OCI-LY1 (cell line): ENCODE measurements around the gene DEFB110.

Experiments
- H2AFZ ChIP-seq: fragments of 200-600 bp; sonication (generic), shearing (Covaris generic); 2 replicates; pipeline ENCODE4 v1.6.0; 2014; ENCODE audit warnings: antibody characterized with exemption, mild to moderate bottlenecking, low read length
- H3F3A ChIP-seq: fragments of 200-600 bp; sonication (generic), shearing (Covaris generic); 2 replicates; pipeline ENCODE4 v1.6.0; 2014; ENCODE audit warnings: mild to moderate bottlenecking, antibody characterized with exemption, low read length, moderate library complexity; ENCODE audit not compliant: insufficient read depth
- H3K27ac ChIP-seq: fragments of 200-600 bp; sonication (generic); 2 replicates; pipeline ENCODE4 v1.5.1; 2014; ENCODE audit warnings: low read length, mixed run types, mild to moderate bottlenecking, low read depth; ENCODE audit not compliant: poor library complexity, severe bottlenecking
- H3K27me3 ChIP-seq: fragments of 200-600 bp; sonication (generic); 2 replicates; pipeline ENCODE4 v1.6.0; 2014; ENCODE audit warnings: antibody characterized with exemption, mild to moderate bottlenecking, low read length, moderate library complexity; ENCODE audit not compliant: insufficient read depth
- H3K36me3 ChIP-seq: fragments of 200-600 bp; sonication (generic); 2 replicates; pipeline ENCODE4 v1.6.1; 2014; ENCODE audit warnings: mild to moderate bottlenecking, antibody characterized with exemption, low read length, moderate library complexity, mixed read lengths; ENCODE audit not compliant: insufficient read depth
- H3K4me1 ChIP-seq: fragments of 200-600 bp; sonication (generic); 2 replicates; pipeline ENCODE4 v1.5.1; 2014; ENCODE audit warnings: mild to moderate bottlenecking, low read length, moderate library complexity; ENCODE audit not compliant: insufficient read depth, severe bottlenecking
- H3K4me2 ChIP-seq: fragments of 200-600 bp; sonication (generic), shearing (Covaris generic); 2 replicates; pipeline ENCODE4 v1.6.1; 2014; ENCODE audit warnings: low read length
- H3K4me3 ChIP-seq: fragments of 200-600 bp; sonication (generic); 2 replicates; pipeline ENCODE4 v1.5.1; 2014; ENCODE audit warnings: low read length, low read depth, mild to moderate bottlenecking, mixed read lengths; ENCODE audit not compliant: poor library complexity, severe bottlenecking
- H3K79me2 ChIP-seq: fragments of 200-600 bp; shearing (Covaris generic); 2 replicates; pipeline ENCODE4 v1.6.1; 2016; ENCODE audit warnings: mixed run types, low read length, mixed read lengths; ENCODE audit not compliant: insufficient read depth
- H3K9ac ChIP-seq: fragments of 200-600 bp; sonication (generic), shearing (Covaris generic); 2 replicates; pipeline ENCODE4 v1.6.1; 2014; ENCODE audit warnings: mild to moderate bottlenecking, low read length, mixed read lengths
- H3K9me2 ChIP-seq: fragments of 200-600 bp; sonication (generic), shearing (Covaris generic); 2 replicates; pipeline ENCODE4 v1.6.1; 2014; ENCODE audit warnings: low read depth, mild to moderate bottlenecking, low read length, mixed read lengths
- H3K9me3 ChIP-seq: fragments of 200-600 bp; shearing (Covaris generic); 2 replicates; pipeline ENCODE4 v1.6.1; 2014; ENCODE audit warnings: low read length, mixed read lengths
- H4K20me1 ChIP-seq: fragments of 200-600 bp; sonication (generic), shearing (Covaris generic); 2 replicates; pipeline ENCODE4 v1.6.0; 2016; ENCODE audit warnings: mild to moderate bottlenecking, low read length; ENCODE audit not compliant: insufficient read depth
- EZH2 ChIP-seq: fragments of 200-600 bp; sonication (generic), shearing (Covaris generic); IDR thresholded peaks from 2 replicates; pipeline ENCODE4 v1.8.0; 2017; ENCODE audit warnings: borderline replicate concordance, mixed run types, mild to moderate bottlenecking, antibody characterized with exemption, low read length, moderate library complexity, mixed read lengths
- TF ChIP-seq, protein P1 (sequence below): fragments of 200-600 bp; sonication (generic), shearing (Covaris generic); IDR thresholded peaks from 2 replicates; pipeline ENCODE4 v1.5.1; 2017; ENCODE audit warnings: mild to moderate bottlenecking, antibody characterized with exemption, low read length, moderate library complexity, mixed read lengths

The DEFB110 gene

DNA sequence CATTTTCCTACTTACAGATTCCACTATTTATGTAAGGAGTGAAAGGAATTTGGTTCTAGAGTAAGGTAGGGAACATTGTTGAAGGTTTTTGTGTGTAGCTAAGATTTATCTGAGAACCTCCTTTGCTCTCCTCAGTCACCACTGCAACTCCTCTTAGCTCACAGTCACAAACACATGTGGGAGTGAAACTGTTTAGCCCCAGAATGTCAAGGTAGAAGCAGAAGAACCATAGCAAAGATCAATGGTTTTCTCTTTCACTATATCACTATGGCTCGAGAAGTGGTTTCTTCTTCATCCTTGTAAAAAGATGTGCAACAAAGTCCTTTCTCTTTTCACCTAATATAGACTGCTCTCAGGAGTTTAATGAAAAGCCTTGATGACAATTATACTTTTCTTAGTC, 34.4 kb upstream of the DEFB110 start:
- Histone ChIP-seq H3K9ac (no peak overlapping the region), H3K27me3 (no peaks in the 10 kb centered on the region), H3K9me2 (no peaks in the 10 kb centered on the region), H3K36me3 (no peaks in the 10 kb centered on the region), H3K4me1 (no peaks in the 10 kb centered on the region), H3K4me2 (no peak overlapping the region), H3K79me2 (no peaks in the 10 kb centered on the region), H2AFZ (no peak overlapping the region), H3K4me3 (no peak overlapping the region), H3K27ac (no peak overlapping the region), H3K9me3 (no peaks in the 10 kb centered on the region), H3F3A (no peaks in the 10 kb centered on the region), H4K20me1 (no peaks in the 10 kb centered on the region)
- TF ChIP-seq, protein P1, sequence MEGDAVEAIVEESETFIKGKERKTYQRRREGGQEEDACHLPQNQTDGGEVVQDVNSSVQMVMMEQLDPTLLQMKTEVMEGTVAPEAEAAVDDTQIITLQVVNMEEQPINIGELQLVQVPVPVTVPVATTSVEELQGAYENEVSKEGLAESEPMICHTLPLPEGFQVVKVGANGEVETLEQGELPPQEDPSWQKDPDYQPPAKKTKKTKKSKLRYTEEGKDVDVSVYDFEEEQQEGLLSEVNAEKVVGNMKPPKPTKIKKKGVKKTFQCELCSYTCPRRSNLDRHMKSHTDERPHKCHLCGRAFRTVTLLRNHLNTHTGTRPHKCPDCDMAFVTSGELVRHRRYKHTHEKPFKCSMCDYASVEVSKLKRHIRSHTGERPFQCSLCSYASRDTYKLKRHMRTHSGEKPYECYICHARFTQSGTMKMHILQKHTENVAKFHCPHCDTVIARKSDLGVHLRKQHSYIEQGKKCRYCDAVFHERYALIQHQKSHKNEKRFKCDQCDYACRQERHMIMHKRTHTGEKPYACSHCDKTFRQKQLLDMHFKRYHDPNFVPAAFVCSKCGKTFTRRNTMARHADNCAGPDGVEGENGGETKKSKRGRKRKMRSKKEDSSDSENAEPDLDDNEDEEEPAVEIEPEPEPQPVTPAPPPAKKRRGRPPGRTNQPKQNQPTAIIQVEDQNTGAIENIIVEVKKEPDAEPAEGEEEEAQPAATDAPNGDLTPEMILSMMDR = no peak
- TF ChIP-seq EZH2 = no peak

DNA sequence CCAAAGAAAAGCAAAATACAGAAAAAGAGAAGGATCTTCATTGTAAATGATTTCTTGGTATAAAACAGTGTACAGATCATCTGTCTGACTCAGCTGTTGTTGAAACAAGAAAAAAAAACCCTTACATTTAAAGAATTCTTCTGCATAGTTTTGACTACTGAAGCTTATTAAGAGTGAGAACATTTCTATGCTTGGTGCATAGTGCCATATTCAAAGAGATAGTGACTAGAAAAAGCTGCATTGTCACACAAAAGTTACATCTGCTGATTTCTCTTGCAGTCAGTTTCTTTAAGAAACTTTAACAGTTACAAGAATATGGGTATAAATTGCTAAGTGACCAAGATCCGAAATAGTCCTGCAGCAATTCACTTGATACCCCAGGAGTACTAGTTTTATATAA, 28.0 kb upstream of the DEFB110 start, which contains the start of gene DEFB112:
DEFB112 (minus strand) TSS at position 101 of the 400 bp plus-strand sequence; CDS start at position 41, 60 bp downstream.
- no peak within 1 kb of the TSS for H3K27ac ChIP-seq
- no peak for TF ChIP-seq EZH2
- TF ChIP-seq, protein P1 = no peak
- no peaks in the 10 kb centered on the region for H3K9me3 ChIP-seq

DNA sequence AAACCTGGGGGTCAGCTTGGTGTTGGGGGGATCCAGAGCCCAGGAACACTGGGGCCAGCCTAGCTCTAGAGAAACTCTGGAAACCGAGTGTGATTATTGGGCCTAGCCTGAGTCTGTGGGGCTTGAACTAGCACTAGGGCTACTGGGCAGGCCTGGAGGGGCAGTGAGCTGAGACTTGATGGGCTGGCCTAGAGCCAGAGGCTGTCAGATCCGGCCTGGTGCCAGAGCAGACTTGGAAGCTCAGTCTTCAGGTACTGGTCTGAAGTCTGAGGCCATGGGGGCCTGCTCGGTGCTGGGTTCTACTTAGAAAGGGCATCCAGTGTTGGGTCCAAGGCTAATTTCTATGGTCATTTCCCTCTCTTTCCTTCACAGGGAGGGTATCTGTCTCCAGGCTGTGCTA, 25.2 kb upstream of the DEFB110 start:
- no peak overlapping the region for H3K4me3 ChIP-seq
- H3K36me3 ChIP-seq = no peaks in the 10 kb centered on the region
- H3K27ac ChIP-seq = no peak overlapping the region
- no peak overlapping the region for H3K9ac ChIP-seq
- no peaks in the 10 kb centered on the region for H3K9me3 ChIP-seq
- H3K27me3 ChIP-seq = no peaks in the 10 kb centered on the region
- no peak overlapping the region for H3K4me2 ChIP-seq
- H3K79me2 ChIP-seq = no peaks in the 10 kb centered on the region
- H2AFZ ChIP-seq = no peak overlapping the region
- no peaks in the 10 kb centered on the region for H3K4me1 ChIP-seq
- no peaks in the 10 kb centered on the region for H4K20me1 ChIP-seq
- TF ChIP-seq, protein P1 = no peak
- TF ChIP-seq EZH2 = no peak
- H3K9me2 ChIP-seq = no peaks in the 10 kb centered on the region
- H3F3A ChIP-seq = no peaks in the 10 kb centered on the region

More for the DNA sequence above, 28.0 kb upstream of the DEFB110 start, which contains the start of gene DEFB112:
- Histone ChIP-seq H3K9ac (no peak within 1 kb of the TSS), H3K9me2 (no peaks in the 10 kb centered on the region), H3K4me1 (no peaks in the 10 kb centered on the region), H3K27me3 (no peaks in the 10 kb centered on the region), H3K36me3 (no peaks in the 10 kb centered on the region), H3F3A (no peaks in the 10 kb centered on the region), H2AFZ (no peak within 1 kb of the TSS), H3K79me2 (no peaks in the 10 kb centered on the region), H3K4me2 (no peak within 1 kb of the TSS), H3K4me3 (no peak within 1 kb of the TSS), H4K20me1 (no peaks in the 10 kb centered on the region)
